NCI-H2196 treated with DMSO at 0.1 percent for 48 hours (cell line): ENCODE data around the gene CDKN2D.
"Not testable (repeated sequence)": the region's sequence is repeated elsewhere in the genome, so short reads cannot be mapped to it uniquely, and the experiment has no call there.

Source experiments
- DNase-seq: peaks from one replicate; lab custom pipeline; 2025; ENCODE audit not compliant: unreplicated experiment; lab: John Stamatoyannopoulos, UW

Gene CDKN2D

GRCh38 chr19:10552510-10553053 lies 16.2 kb downstream of the CDKN2D start:
- DNase-seq, result peak; percentile 3

- no peak for DNase-seq
These were observed 17.0 kb downstream of the CDKN2D start for GRCh38 chr19:10551698-10552301.

GRCh38 chr19:10551006-10551405 lies 17.8 kb downstream of the CDKN2D start:
- DNase-seq, result not testable (repeated sequence)

GRCh38 chr19:10550336-10550735 lies 18.4 kb downstream of the CDKN2D start:
- no peak for DNase-seq

GRCh38 chr19:10549733-10550132 lies 19.0 kb downstream of the CDKN2D start:
- DNase-seq, result no peak

GRCh38 chr19:10548746-10549276 lies 20.0 kb downstream of the CDKN2D start:
- DNase-seq, result no peak

- no peak for DNase-seq
These were observed 22.0 kb downstream of the CDKN2D start for GRCh38 chr19:10546817-10547216.

GRCh38 chr19:10544753-10545251 lies 24.0 kb downstream of the CDKN2D start:
- no peak for DNase-seq

- no peak for DNase-seq
These were observed 24.5 kb downstream of the CDKN2D start for GRCh38 chr19:10544242-10544752.

- peak; percentile 91 for DNase-seq
These were observed 25.1 kb downstream of the CDKN2D start, which contains the start of gene ATG4D for GRCh38 chr19:10543420-10544241. ATG4D (plus strand) TSS chr19:10543904; CDS start chr19:10544091, 187 bp downstream.

GRCh38 chr19:10543059-10543419 lies 25.7 kb downstream of the CDKN2D start:
- DNase-seq, result no peak

GRCh38 chr19:10539016-10539415 lies 29.8 kb downstream of the CDKN2D start:
- not testable (repeated sequence) for DNase-seq

GRCh38 chr19:10538204-10538983 lies 30.4 kb downstream of the CDKN2D start:
- no peak for DNase-seq

GRCh38 chr19:10537668-10538067 lies 31.1 kb downstream of the CDKN2D start:
- no peak for DNase-seq

- no peak for DNase-seq
These were observed 33.2 kb downstream of the CDKN2D start for GRCh38 chr19:10535613-10536012.

GRCh38 chr19:10533646-10534386 lies 35.0 kb downstream of the CDKN2D start:
- DNase-seq, result no peak

GRCh38 chr19:10532457-10532856 lies 36.3 kb downstream of the CDKN2D start:
- no peak for DNase-seq

- not testable (repeated sequence) for DNase-seq
These were observed 41.9 kb downstream of the CDKN2D start for GRCh38 chr19:10526887-10527286.

- DNase-seq, result no peak
These were observed 43.1 kb downstream of the CDKN2D start for GRCh38 chr19:10525636-10526035.

- DNase-seq, result no peak
These were observed 45.6 kb downstream of the CDKN2D start for GRCh38 chr19:10523135-10523636.
